ENCODE results near the gene UCK1. TPM values are rescaled to one million over a fixed set of nuclear protein-coding genes. Genes with fewer than 3 reads are reported as not detected.

The UCK1 gene
- total and polyA plus RNA-seq, 2 experiments from 2014 or later, result 22.2 to 36.8 TPM

DNA sequence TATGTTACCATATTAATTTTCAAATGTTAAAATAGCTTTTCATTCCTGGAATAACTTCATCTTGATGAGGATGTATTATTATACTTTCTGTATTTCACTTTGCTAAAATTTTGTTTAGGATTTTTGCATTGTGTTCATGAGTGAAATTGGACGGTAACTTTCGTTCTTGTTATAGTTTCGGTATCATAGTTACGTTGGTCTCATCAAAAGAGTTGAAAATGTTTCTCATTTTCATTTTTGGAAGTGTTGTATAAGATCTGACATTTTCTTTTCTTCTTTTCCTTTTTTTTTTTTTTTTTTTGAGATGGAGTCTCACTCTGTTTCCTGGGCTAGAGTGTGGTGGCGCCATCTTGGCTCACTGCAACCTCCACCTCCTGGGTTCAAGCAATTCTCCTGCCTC, 34.3 kb upstream of the UCK1 start:
- H3K36me3 ChIP-seq (replicated peaks; ENCODE audit: insufficient read depth, low read depth), result no peaks in the 10 kb centered on the region
- peaks cover 4% of the 10 kb centered on the region for H3K4me1 ChIP-seq (ENCODE audit: insufficient read depth)
- no peak overlapping the region for H3K4me2 ChIP-seq
- no peak overlapping the region for H3K4me3 ChIP-seq
- no peaks in the 10 kb centered on the region for H3K9me2 ChIP-seq (replicated peaks; ENCODE audit: insufficient read depth)
- WGBS (ENCODE audit: low lambda C conversion rate, missing lambda C conversion rate), result 92% methylated on average over 5 of the region's 5 CpGs
- H4K20me1 ChIP-seq (ENCODE audit: insufficient read depth, poor library complexity, severe bottlenecking), result no peaks in the 10 kb centered on the region
- DNase-seq (ENCODE audit: low spot score), result no peak
- no peak overlapping the region for H3K27ac ChIP-seq
- H3K79me2 ChIP-seq, result no peaks in the 10 kb centered on the region
- TF ChIP-seq, protein P1, sequence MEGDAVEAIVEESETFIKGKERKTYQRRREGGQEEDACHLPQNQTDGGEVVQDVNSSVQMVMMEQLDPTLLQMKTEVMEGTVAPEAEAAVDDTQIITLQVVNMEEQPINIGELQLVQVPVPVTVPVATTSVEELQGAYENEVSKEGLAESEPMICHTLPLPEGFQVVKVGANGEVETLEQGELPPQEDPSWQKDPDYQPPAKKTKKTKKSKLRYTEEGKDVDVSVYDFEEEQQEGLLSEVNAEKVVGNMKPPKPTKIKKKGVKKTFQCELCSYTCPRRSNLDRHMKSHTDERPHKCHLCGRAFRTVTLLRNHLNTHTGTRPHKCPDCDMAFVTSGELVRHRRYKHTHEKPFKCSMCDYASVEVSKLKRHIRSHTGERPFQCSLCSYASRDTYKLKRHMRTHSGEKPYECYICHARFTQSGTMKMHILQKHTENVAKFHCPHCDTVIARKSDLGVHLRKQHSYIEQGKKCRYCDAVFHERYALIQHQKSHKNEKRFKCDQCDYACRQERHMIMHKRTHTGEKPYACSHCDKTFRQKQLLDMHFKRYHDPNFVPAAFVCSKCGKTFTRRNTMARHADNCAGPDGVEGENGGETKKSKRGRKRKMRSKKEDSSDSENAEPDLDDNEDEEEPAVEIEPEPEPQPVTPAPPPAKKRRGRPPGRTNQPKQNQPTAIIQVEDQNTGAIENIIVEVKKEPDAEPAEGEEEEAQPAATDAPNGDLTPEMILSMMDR (IDR thresholded peaks at IDR 0.05; ENCODE audit: poor library complexity), result no peak
- no peak overlapping the region for H2AFZ ChIP-seq
- no peaks in the 10 kb centered on the region for H3K9me3 ChIP-seq (ENCODE audit: low read depth)
- no peaks in the 10 kb centered on the region for H3K27me3 ChIP-seq

DNA sequence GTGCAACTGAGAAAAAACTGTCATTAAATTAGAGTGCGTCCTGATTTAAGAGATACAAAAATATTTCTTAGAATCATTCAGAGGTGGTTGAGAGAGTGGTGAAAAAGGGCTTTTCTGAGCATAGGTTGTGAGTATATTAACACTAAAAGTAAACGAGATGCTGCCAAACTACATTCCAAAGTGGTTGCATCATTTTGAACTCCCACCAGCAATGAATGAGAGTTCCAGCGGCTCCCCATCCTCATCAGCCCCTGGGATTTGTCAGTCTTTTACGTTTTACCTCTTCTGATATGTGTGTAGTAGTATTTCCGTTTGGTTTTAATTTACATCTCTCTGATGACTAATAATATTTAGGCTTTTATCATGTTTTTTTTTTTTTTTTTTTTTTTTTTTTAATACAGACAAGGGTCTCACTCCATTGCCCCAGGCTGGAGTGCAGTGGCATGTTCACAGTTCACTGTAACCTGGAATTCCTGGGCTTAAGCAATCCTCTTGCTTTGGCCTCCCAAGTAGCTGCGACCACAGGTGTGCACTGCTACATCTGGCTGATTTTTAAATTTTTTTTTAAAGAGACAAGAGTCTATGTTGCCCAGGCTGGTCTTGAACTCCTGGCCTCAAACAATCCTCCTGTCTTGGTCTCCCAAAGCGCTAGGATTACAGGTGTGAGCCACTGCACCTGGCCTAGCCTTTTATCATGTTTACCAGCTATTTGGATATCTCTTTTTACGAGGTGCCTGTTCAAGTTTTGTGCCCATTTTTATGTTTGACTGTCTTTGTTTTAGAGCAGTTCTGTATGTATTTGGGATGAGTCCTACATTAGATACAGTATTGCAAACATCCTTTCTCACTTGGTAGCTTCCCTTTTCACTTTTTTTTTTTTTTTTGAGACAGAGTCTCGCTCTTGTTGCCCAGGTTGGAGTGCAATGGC, 31.2 kb upstream of the UCK1 start:
- Histone ChIP-seq H2AFZ (no peak overlapping the region), H3K9me2 (replicated peaks; ENCODE audit: insufficient read depth) (no peaks in the 10 kb centered on the region), H4K20me1 (ENCODE audit: insufficient read depth, poor library complexity, severe bottlenecking) (no peaks in the 10 kb centered on the region), H3K27me3 (no peaks in the 10 kb centered on the region), H3K36me3 (replicated peaks; ENCODE audit: insufficient read depth, low read depth) (no peaks in the 10 kb centered on the region), H3K4me3 (no peak overlapping the region), H3K27ac (peak overlapping the region; percentile 50), H3K79me2 (no peaks in the 10 kb centered on the region), H3K9me3 (ENCODE audit: low read depth) (no peaks in the 10 kb centered on the region), H3K4me1 (ENCODE audit: insufficient read depth) (peaks cover 4% of the 10 kb centered on the region), H3K4me2 (peak overlapping the region; percentile 58)
- 56% methylated on average over 8 of the region's 9 CpGs for WGBS (ENCODE audit: low lambda C conversion rate, missing lambda C conversion rate)
- no peak for DNase-seq (ENCODE audit: low spot score)
- TF ChIP-seq, protein P1 (IDR thresholded peaks at IDR 0.05; ENCODE audit: poor library complexity), result no peak
- TF ChIP-seq EZH2phosphoT487 (IDR thresholded peaks at IDR 0.05; ENCODE audit: low read depth, severe bottlenecking, unreplicated experiment) (no peak), EZH2 (IDR thresholded peaks at IDR 0.05; ENCODE audit: borderline replicate concordance) (no peak)

DNA sequence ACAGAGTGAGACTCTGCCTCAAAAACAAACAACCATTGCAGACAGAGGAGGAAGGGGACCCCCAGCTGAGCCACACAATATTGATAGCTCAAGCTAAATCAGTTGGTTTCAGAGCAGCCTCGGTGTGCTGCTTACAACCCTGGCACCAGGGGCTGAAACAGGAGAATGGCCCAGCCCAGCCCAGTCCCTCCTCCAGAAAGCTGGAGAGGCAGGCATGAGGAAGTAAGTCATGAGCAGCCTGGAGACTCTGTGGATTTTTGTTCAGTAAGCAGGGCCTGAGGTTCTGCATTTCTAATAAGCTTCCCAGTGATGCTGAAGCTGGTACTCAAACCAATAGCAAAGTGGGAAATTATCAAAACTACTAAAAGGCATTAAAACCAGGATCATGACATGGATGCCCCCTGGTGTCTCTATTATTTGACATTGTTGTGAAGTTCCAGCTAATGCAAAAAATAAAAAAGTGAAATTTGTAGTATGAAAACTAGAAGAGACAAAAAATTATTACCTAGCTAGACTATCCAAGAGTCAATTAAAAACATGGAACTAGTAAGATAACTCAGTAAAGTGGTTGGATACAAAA, 28.4 kb upstream of the UCK1 start:
- DNase-seq (ENCODE audit: low spot score), result no peak

More for the DNA sequence above, 28.4 kb upstream of the UCK1 start:
- Histone ChIP-seq H4K20me1 (ENCODE audit: insufficient read depth, poor library complexity, severe bottlenecking) (no peaks in the 10 kb centered on the region), H3K9me3 (ENCODE audit: low read depth) (no peaks in the 10 kb centered on the region), H3K79me2 (no peaks in the 10 kb centered on the region), H3K27me3 (peaks cover 18% of the 10 kb centered on the region), H3K4me1 (ENCODE audit: insufficient read depth) (peaks cover 4% of the 10 kb centered on the region), H3K9me2 (replicated peaks; ENCODE audit: insufficient read depth) (no peaks in the 10 kb centered on the region), H2AFZ (no peak overlapping the region), H3K4me2 (no peak overlapping the region), H3K4me3 (no peak overlapping the region), H3K27ac (no peak overlapping the region), H3K36me3 (replicated peaks; ENCODE audit: insufficient read depth, low read depth) (no peaks in the 10 kb centered on the region)
- TF ChIP-seq, protein P1 (IDR thresholded peaks at IDR 0.05; ENCODE audit: poor library complexity), result no peak
- no peak for TF ChIP-seq EZH2 (IDR thresholded peaks at IDR 0.05; ENCODE audit: borderline replicate concordance)
- WGBS (ENCODE audit: low lambda C conversion rate, missing lambda C conversion rate), result 86% methylated on average over 1 of the region's 1 CpG
